Trophoblast cell (in vitro differentiated cells and primary cell): ENCODE measurements around the gene ELOVL7.
"Not testable (repeated sequence)": the region's sequence is repeated elsewhere in the genome, so short reads cannot be mapped to it uniquely, and the experiment has no call there.

Experiments used
- DNase-seq, 2 donors: peaks; one replicate each; pipeline ENCODE4 v3.0.0-alpha.2; 2016
- H2AFZ ChIP-seq: 2 replicates; pipeline ENCODE4 v1.6.1; 2013; ENCODE audit warnings: low read length, moderate library complexity, mild to moderate bottlenecking; ENCODE audit not compliant: insufficient read depth, poor library complexity
- H2AK5ac ChIP-seq: 2 replicates; pipeline ENCODE4 v1.6.1; 2013; ENCODE audit warnings: mild to moderate bottlenecking, low read length
- H2BK120ac ChIP-seq: 2 replicates; pipeline ENCODE4 v1.6.1; 2013; ENCODE audit warnings: low read length, mild to moderate bottlenecking, moderate library complexity; ENCODE audit not compliant: insufficient read depth, poor library complexity
- H2BK12ac ChIP-seq: 2 replicates; pipeline ENCODE4 v1.6.1; 2013; ENCODE audit warnings: mild to moderate bottlenecking, low read length, moderate library complexity
- H2BK5ac ChIP-seq: 2 replicates; pipeline ENCODE4 v1.6.1; 2013; ENCODE audit warnings: low read length, low read depth, moderate library complexity, mild to moderate bottlenecking; ENCODE audit not compliant: poor library complexity
- H3K14ac ChIP-seq: 2 replicates; pipeline ENCODE4 v1.6.1; 2013; ENCODE audit warnings: mild to moderate bottlenecking, low read length
- H3K18ac ChIP-seq: 2 replicates; pipeline ENCODE4 v1.6.1; 2013; ENCODE audit warnings: mild to moderate bottlenecking, low read length
- H3K23ac ChIP-seq: 2 replicates; pipeline ENCODE4 v1.6.1; 2013; ENCODE audit warnings: low read length
- H3K27ac ChIP-seq: 2 replicates; pipeline ENCODE4 v1.5.1; 2013; ENCODE audit warnings: low read depth, mild to moderate bottlenecking, inconsistent platforms, low read length, moderate library complexity
- H3K27me3 ChIP-seq: 2 replicates; pipeline ENCODE4 v1.6.1; 2013; ENCODE audit warnings: inconsistent platforms, mild to moderate bottlenecking, low read length, moderate library complexity; ENCODE audit not compliant: insufficient read depth
- H3K36me3 ChIP-seq, 2 experiments: 1 replicate in 1 of 2; 2 replicates in 1 of 2; pipeline ENCODE4 v1.6.1; 2013; ENCODE audit warnings: low read length in 2 of 2, mild to moderate bottlenecking in 2 of 2, moderate library complexity in 1 of 2; ENCODE audit not compliant: insufficient read depth in 2 of 2, control insufficient read depth in 1 of 2
- H3K4ac ChIP-seq: 2 replicates; pipeline ENCODE4 v1.6.1; 2013; ENCODE audit warnings: low read depth, mild to moderate bottlenecking, low read length, moderate library complexity
- H3K4me1 ChIP-seq, 2 experiments: 1 replicate in 1 of 2; 2 replicates in 1 of 2; pipeline ENCODE4 v1.6.1; 2013; ENCODE audit warnings: low read length in 2 of 2, mild to moderate bottlenecking in 2 of 2, moderate library complexity in 1 of 2; ENCODE audit not compliant: insufficient read depth in 2 of 2, control insufficient read depth in 1 of 2
- H3K4me2 ChIP-seq: 2 replicates; pipeline ENCODE4 v1.6.1; 2013; ENCODE audit warnings: inconsistent platforms, mild to moderate bottlenecking, low read length, moderate library complexity
- H3K4me3 ChIP-seq: 2 replicates; pipeline ENCODE4 v1.5.1; 2013; ENCODE audit warnings: mild to moderate bottlenecking, low read depth, low read length, inconsistent platforms
- H3K79me1 ChIP-seq: one replicate; pipeline ENCODE4 v1.6.1; 2013; ENCODE audit warnings: low read length
- H3K79me2 ChIP-seq: 2 replicates; pipeline ENCODE4 v1.6.1; 2013; ENCODE audit warnings: low read length, mild to moderate bottlenecking; ENCODE audit not compliant: control insufficient read depth, insufficient read depth, poor library complexity
- H3K9ac ChIP-seq: 2 replicates; pipeline ENCODE4 v1.6.1; 2013; ENCODE audit warnings: mild to moderate bottlenecking, low read length
- H3K9me3 ChIP-seq: 2 replicates; pipeline ENCODE4 v1.6.1; 2013; ENCODE audit warnings: low read depth, mild to moderate bottlenecking, control low read depth, inconsistent platforms, low read length; ENCODE audit not compliant: insufficient read depth
- H4K12ac ChIP-seq: 2 replicates; pipeline ENCODE4 v1.6.1; 2013; ENCODE audit warnings: low read depth, mild to moderate bottlenecking, low read length, moderate library complexity
- H4K8ac ChIP-seq: 2 replicates; pipeline ENCODE4 v1.6.1; 2013; ENCODE audit warnings: low read depth, mild to moderate bottlenecking, low read length, moderate library complexity
- H4K91ac ChIP-seq: one replicate; pipeline ENCODE4 v1.6.1; 2013; ENCODE audit warnings: low read depth, mild to moderate bottlenecking, low read length, moderate library complexity
- WGBS: extraction: QIAGEN DNeasy Blood & Tissue Kit; methylation state at CpG from one replicate; pipeline ENCODE4 v1.1.7; 2013; ENCODE audit warnings: missing lambda C conversion rate; ENCODE audit not compliant: insufficient read length, insufficient coverage; ENCODE audit errors: extremely low coverage; 5-methylcytosine and 5-hydroxymethylcytosine counted together

Gene ELOVL7

GRCh38 chr5:60730858-60731257 is 113.2 kb downstream of the ELOVL7 start:
- not testable (repeated sequence) for H3K27ac ChIP-seq, H3K9me3 ChIP-seq, H3K36me3 ChIP-seq, H3K4ac ChIP-seq, H2BK12ac ChIP-seq, H3K79me2 ChIP-seq, H3K4me3 ChIP-seq, H4K91ac ChIP-seq, H3K27me3 ChIP-seq, H3K4me2 ChIP-seq, H3K9ac ChIP-seq, H2BK120ac ChIP-seq, H3K18ac ChIP-seq, H3K79me1 ChIP-seq, H3K4me1 ChIP-seq, H2AFZ ChIP-seq, H2AK5ac ChIP-seq, DNase-seq, H4K8ac ChIP-seq, H2BK5ac ChIP-seq, H3K23ac ChIP-seq, H4K12ac ChIP-seq, H3K14ac ChIP-seq

GRCh38 chr5:60727033-60727679 is 116.9 kb downstream of the ELOVL7 start:
- H4K12ac ChIP-seq, result no peak overlapping the region

GRCh38 chr5:60724126-60724525 is 119.9 kb downstream of the ELOVL7 start:
- Histone ChIP-seq H2BK5ac (no peak overlapping the region), H2AK5ac (no peak overlapping the region), H3K9ac (no peak overlapping the region), H3K4me2 (no peak overlapping the region), H2BK120ac (no peak overlapping the region), H3K27me3 (no peaks in the 10 kb centered on the region), H4K8ac (no peak overlapping the region), H3K36me3 (no peaks in the 10 kb centered on the region), H3K4me1 (no peaks in the 10 kb centered on the region), H3K14ac (no peak overlapping the region), H3K79me2 (no peaks in the 10 kb centered on the region), H3K79me1 (no peaks in the 10 kb centered on the region), H4K12ac (no peak overlapping the region), H3K9me3 (no peaks in the 10 kb centered on the region), H3K4me3 (no peak overlapping the region), H2BK12ac (no peak overlapping the region), H3K27ac (no peak overlapping the region), H3K23ac (no peak overlapping the region), H4K91ac (no peak overlapping the region), H3K18ac (no peak overlapping the region), H3K4ac (no peak overlapping the region), H2AFZ (no peak overlapping the region)
- DNase-seq, result no peak
- no CpG with 5 or more reads among the region's 2 CpGs for WGBS

More at GRCh38 chr5:60727033-60727679, 116.9 kb downstream of the ELOVL7 start:
- H3K79me2 ChIP-seq, result no peaks in the 10 kb centered on the region
- no peak overlapping the region for H4K91ac ChIP-seq
- H3K79me1 ChIP-seq, result no peaks in the 10 kb centered on the region
- H3K18ac ChIP-seq, result no peak overlapping the region
- no peak overlapping the region for H3K9ac ChIP-seq
- H2BK5ac ChIP-seq, result no peak overlapping the region
- no peak overlapping the region for H3K27ac ChIP-seq
- no peaks in the 10 kb centered on the region for H3K9me3 ChIP-seq
- no peak overlapping the region for H3K23ac ChIP-seq
- no peak overlapping the region for H3K14ac ChIP-seq
- DNase-seq, result no peak
- no CpG with 5 or more reads among the region's 1 CpG for WGBS
- H3K27me3 ChIP-seq, result no peaks in the 10 kb centered on the region
- no peak overlapping the region for H2AFZ ChIP-seq
- H3K4me3 ChIP-seq, result no peak overlapping the region
- H2BK120ac ChIP-seq, result no peak overlapping the region
- no peak overlapping the region for H2BK12ac ChIP-seq
- H3K4me1 ChIP-seq, result no peaks in the 10 kb centered on the region
- no peak overlapping the region for H2AK5ac ChIP-seq
- H3K4ac ChIP-seq, result no peak overlapping the region
- H3K4me2 ChIP-seq, result no peak overlapping the region
- no peaks in the 10 kb centered on the region for H3K36me3 ChIP-seq
- no peak overlapping the region for H4K8ac ChIP-seq

- H4K91ac ChIP-seq, result no peak overlapping the region
- H2BK120ac ChIP-seq, result no peak overlapping the region
- H3K79me2 ChIP-seq, result no peaks in the 10 kb centered on the region
- H4K12ac ChIP-seq, result no peak overlapping the region
- H3K4ac ChIP-seq, result no peak overlapping the region
- no peak overlapping the region for H2BK12ac ChIP-seq
- H2BK5ac ChIP-seq, result no peak overlapping the region
- H3K79me1 ChIP-seq, result no peaks in the 10 kb centered on the region
- H3K23ac ChIP-seq, result no peak overlapping the region
- H3K4me2 ChIP-seq, result no peak overlapping the region
- no peaks in the 10 kb centered on the region for H3K36me3 ChIP-seq
- H3K14ac ChIP-seq, result no peak overlapping the region
- H3K27ac ChIP-seq, result no peak overlapping the region
- no peak for DNase-seq
- H4K8ac ChIP-seq, result no peak overlapping the region
- WGBS, result no CpG with 5 or more reads among the region's 6 CpGs
- no peaks in the 10 kb centered on the region for H3K27me3 ChIP-seq
- no peaks in the 10 kb centered on the region for H3K9me3 ChIP-seq
- no peaks in the 10 kb centered on the region for H3K4me1 ChIP-seq
- H2AFZ ChIP-seq, result no peak overlapping the region
- no peak overlapping the region for H3K9ac ChIP-seq
- H3K4me3 ChIP-seq, result no peak overlapping the region
- H2AK5ac ChIP-seq, result no peak overlapping the region
- no peak overlapping the region for H3K18ac ChIP-seq
Measured at GRCh38 chr5:60722416-60722815, 121.7 kb downstream of the ELOVL7 start.
